SK-N-MC (cell line): ENCODE results near the gene SMYD2.

Experiments used
- DNase-seq: peaks from one replicate; pipeline ENCODE4 v3.0.0-alpha.2; 2011; ENCODE audit warnings: low read depth, low spot score
- H3K27ac ChIP-seq: fragments of 200-600 bp; sonication (generic); 2 replicates; pipeline ENCODE4 v1.5.1; 2016; ENCODE audit warnings: mixed run types
- H3K36me3 ChIP-seq: fragments of 200-600 bp; sonication (generic); 2 replicates; pipeline ENCODE4 v1.6.1; 2017; ENCODE audit warnings: antibody characterized with exemption, low read length, mixed read lengths; ENCODE audit not compliant: insufficient read depth
- H3K4me3 ChIP-seq: fragments of 200-600 bp; sonication (generic); 2 replicates; pipeline ENCODE4 v1.5.1; 2016
- H3K9ac ChIP-seq: fragments of 200-600 bp; sonication (generic); 2 replicates; pipeline ENCODE4 v1.8.0; 2017; ENCODE audit warnings: mixed run types, mixed read lengths; ENCODE audit not compliant: insufficient read length
- H3K9me3 ChIP-seq: fragments of 200-600 bp; sonication (generic); 2 replicates; pipeline ENCODE4 v1.6.1; 2017; ENCODE audit warnings: low read depth, mild to moderate bottlenecking, antibody characterized with exemption, low read length, moderate library complexity, mixed read lengths
- EZH2 ChIP-seq: fragments of 200-600 bp; sonication (generic); IDR thresholded peaks from one replicate; pipeline ENCODE4 v1.6.1; 2017; ENCODE audit warnings: antibody characterized with exemption
- FOXP2 ChIP-seq: optimal IDR thresholded peaks from 2 replicates; pipeline ENCODE3; 2011; ENCODE audit warnings: mild to moderate bottlenecking, moderate library complexity; ENCODE audit not compliant: insufficient read depth; ENCODE audit errors: extremely low read length, control extremely low read depth
- POLR2AphosphoS5 ChIP-seq: IDR thresholded peaks from 2 replicates; pipeline ENCODE4 v1.6.1; 2012; ENCODE audit warnings: mild to moderate bottlenecking, low read depth, low read length, borderline replicate concordance

The SMYD2 gene

GRCh38 chr1:214385428-214385827, 104.5 kb downstream of the SMYD2 start:
- Histone ChIP-seq H3K27ac (no peak overlapping the region), H3K36me3 (peaks cover 22% of the 10 kb centered on the region), H3K9me3 (no peaks in the 10 kb centered on the region), H3K9ac (no peak overlapping the region), H3K4me3 (no peak overlapping the region)
- TF ChIP-seq POLR2AphosphoS5 (no peak), FOXP2 (no peak), EZH2 (no peak)
- no peak for DNase-seq

GRCh38 chr1:214386333-214386732, 105.4 kb downstream of the SMYD2 start:
- peaks cover 25% of the 10 kb centered on the region for H3K36me3 ChIP-seq
- no peak for DNase-seq
- H3K9ac ChIP-seq: no peak overlapping the region
- H3K27ac ChIP-seq: no peak overlapping the region
- H3K9me3 ChIP-seq: no peaks in the 10 kb centered on the region
- H3K4me3 ChIP-seq: no peak overlapping the region
- TF ChIP-seq FOXP2: no peak
- TF ChIP-seq POLR2AphosphoS5: no peak
- no peak for TF ChIP-seq EZH2
